Placental epithelial cell (primary cell): ENCODE results near the gene ADGRV1. TPM values are rescaled to one million over a fixed set of nuclear protein-coding genes. Genes with fewer than 3 reads are reported as not detected.

Experiments used
- total RNA-seq: library from RNA; depleted of rRNA; stranded (reverse); fragments of >200 nt; gene quantifications from 2 replicates; pipeline ENCODE4 v1.2.3, GENCODE V29; 2012

Gene ADGRV1
- 0.39 and 1.4 TPM in 2 replicates for total RNA-seq

GRCh38 chr5:90558344-90559192 is at the start of gene ADGRV1:
Gene ADGRV1, plus strand, starts transcription at chr5:90558797. Its CDS starts 99 bp downstream, at chr5:90558896.

GRCh38 chr5:90529194-90529938 is 29.2 kb upstream of the ADGRV1 start, which contains the start of gene LYSMD3:
Gene LYSMD3, minus strand, starts transcription at chr5:90529584. Its CDS starts 4,295 bp downstream, at chr5:90525289.

Other genes starting within 250 kb of the ADGRV1 start
- 13.1 and 18.8 TPM in 2 replicates for gene CETN3, start 149.0 kb upstream of the ADGRV1 start, total RNA-seq
- 6.3 and 6.5 TPM in 2 replicates for gene MBLAC2, start 84.0 kb upstream of the ADGRV1 start, total RNA-seq
- gene POLR3G, start 83.9 kb upstream of the ADGRV1 start, total RNA-seq: 1.2 and 8.8 TPM in 2 replicates
- gene LYSMD3, start 29.2 kb upstream of the ADGRV1 start, total RNA-seq: 13.3 and 22.8 TPM in 2 replicates